Naive thymus-derived CD4-positive, alpha-beta T cell (primary cell): ENCODE data around the gene GZMM. TPM values are rescaled to one million over a fixed set of nuclear protein-coding genes. Genes with fewer than 3 reads are reported as not detected.

Experiments
- ATAC-seq: fragments of 150-1000 bp; cut with Tn5 transposase; 2 replicates; pipeline ENCODE4 v1.10.0; 2021; ENCODE audit warnings: mild to moderate bottlenecking, moderate library complexity
- CTCF ChIA-PET: fragments of 350-600 bp; sonication (Branson Sonifier 250); formaldehyde crosslinking; loops from one replicate; lab custom pipeline; 2021; ENCODE audit warnings: antibody characterized with exemption; lab: Charles Lee
- POLR2A ChIA-PET: fragments of 350-600 bp; sonication (Branson Sonifier 250); formaldehyde crosslinking; loops from one replicate; lab custom pipeline; 2021; ENCODE audit warnings: antibody characterized with exemption, inconsistent platforms; lab: Charles Lee
- DNase-seq, 9 donors: peaks; one replicate each; pipeline versions ENCODE4 v3.0.0 to v3.0.0-alpha.2; 2020 to 2022; ENCODE audit warnings: mixed read lengths in 1 of 9
- H3K27ac ChIP-seq: one replicate; pipeline ENCODE4 v1.7.0; 2013; ENCODE audit warnings: mild to moderate bottlenecking, low read depth, low read length, moderate library complexity
- H3K27me3 ChIP-seq, 2 donors: one replicate each; pipeline ENCODE4 v1.7.0; 2013; ENCODE audit warnings: low read length in 2 of 2, mild to moderate bottlenecking in 2 of 2, moderate library complexity in 2 of 2; ENCODE audit not compliant: control insufficient read depth in 2 of 2, insufficient read depth in 2 of 2
- H3K36me3 ChIP-seq, 3 experiments: 1 replicate in 2 of 3; 2 replicates in 1 of 3; pipeline ENCODE4 v1.7.0; 2013; ENCODE audit warnings: low read length in 3 of 3, mild to moderate bottlenecking in 3 of 3, moderate library complexity in 1 of 3; ENCODE audit not compliant: insufficient read depth in 3 of 3, control insufficient read depth in 2 of 3
- H3K4me1 ChIP-seq, 2 donors: one replicate each; pipeline ENCODE4 v1.7.0; 2013; ENCODE audit warnings: low read length in 2 of 2, mild to moderate bottlenecking in 2 of 2, moderate library complexity in 1 of 2; ENCODE audit not compliant: control insufficient read depth in 2 of 2, insufficient read depth in 2 of 2
- H3K4me3 ChIP-seq: 2 replicates; pipeline ENCODE4 v1.7.0; 2013; ENCODE audit warnings: mild to moderate bottlenecking, low read length
- H3K9me3 ChIP-seq, 3 experiments: 1 replicate in 2 of 3; 2 replicates in 1 of 3; pipeline ENCODE4 v1.7.0; 2013; ENCODE audit warnings: low read length in 3 of 3; ENCODE audit not compliant: control insufficient read depth in 2 of 3
- H3K27ac Mint-ChIP-seq, 9 donors: one replicate each; pipeline ENCODE4 v1.8.0; 2020 to 2022; ENCODE audit warnings: mixed read lengths in 9 of 9, mild to moderate bottlenecking in 8 of 9, moderate library complexity in 5 of 9, inconsistent platforms in 2 of 9
- H3K27me3 Mint-ChIP-seq, 5 donors: one replicate each; pipeline ENCODE4 v1.8.0; 2021 to 2022; ENCODE audit warnings: mixed read lengths in 5 of 5, mild to moderate bottlenecking in 1 of 5
- H3K36me3 Mint-ChIP-seq, 5 donors: one replicate each; pipeline ENCODE4 v1.8.0; 2020 to 2022; ENCODE audit warnings: mixed read lengths in 5 of 5, mild to moderate bottlenecking in 3 of 5, inconsistent platforms in 1 of 5
- H3K4me1 Mint-ChIP-seq, 7 donors: one replicate each; pipeline ENCODE4 v1.8.0; 2020 to 2022; ENCODE audit warnings: mixed read lengths in 7 of 7, mild to moderate bottlenecking in 3 of 7, inconsistent platforms in 1 of 7
- H3K4me3 Mint-ChIP-seq, 10 donors: one replicate each; pipeline ENCODE4 v1.8.0; 2020 to 2022; ENCODE audit warnings: mild to moderate bottlenecking in 10 of 10, mixed read lengths in 10 of 10, moderate library complexity in 6 of 10, inconsistent platforms in 2 of 10
- H3K9me3 Mint-ChIP-seq, 11 donors: one replicate each; pipeline ENCODE4 v1.8.0; 2020 to 2022; ENCODE audit warnings: mixed read lengths in 11 of 11, mild to moderate bottlenecking in 4 of 11, inconsistent platforms in 1 of 11, moderate library complexity in 1 of 11
- intact Hi-C, 2 donors: fragments of 100-400 bp; cut with micrococcal nuclease; formaldehyde crosslinking; loops; one replicate each; pipeline ENCODE4 v1.15.1; 2023
- polyA plus RNA-seq, 2 donors: library from polyadenylated mRNA; unstranded; fragments of 300-500 nt; fragmentation: Illumina TruSeq; gene quantifications; one replicate each; pipeline ENCODE4 v1.2.3, GENCODE V29; 2021
- total RNA-seq, 6 experiments: library from RNA in 5 of 6; stranded (reverse) in 5 of 6; gene quantifications; 1 replicate in 5 of 6; 2 replicates in 1 of 6; pipeline ENCODE4 v1.2.3 and lab custom pipeline; 2021 to 2026

Gene GZMM
- total and polyA plus RNA-seq, 7 experiments from 2014 or later, result 30.0 to 181 (median 68.7) TPM

- intact Hi-C loops, result no loop called here
- DNase-seq (no peak), ATAC-seq (no peak)
- Histone ChIP-seq H3K27ac (no peak overlapping the region), H3K27me3 (no peaks in the 10 kb centered on the region), H3K9me3 (no peaks in the 10 kb centered on the region), H3K4me1 (peaks cover 8 to 9% of the 10 kb centered on the region in 2 donors), H3K36me3 (peaks cover 0 to 61% (median 5%) of the 10 kb centered on the region in 3 experiments), H3K4me3 (no peak overlapping the region)
- no peak overlapping the region for H3K27ac Mint-ChIP-seq
- H3K4me3 Mint-ChIP-seq, result no peak overlapping the region
- H3K36me3 Mint-ChIP-seq, result peaks cover 0 to 8% (median 4%) of the 10 kb centered on the region in 5 donors
- no peaks in the 10 kb centered on the region for H3K9me3 Mint-ChIP-seq
- H3K27me3 Mint-ChIP-seq, result no peaks in the 10 kb centered on the region
- peaks cover 8 to 25% (median 16%) of the 10 kb centered on the region in 7 donors for H3K4me1 Mint-ChIP-seq
- ChIA-PET CTCF (no interaction called here), POLR2A (no interaction called here)
These were observed 6.9 kb upstream of the GZMM start for GRCh38 chr19:536881-537404.

GRCh38 chr19:538641-539428 lies 5.0 kb upstream of the GZMM start:
- DNase-seq, result no peak
- H3K27me3 Mint-ChIP-seq, result no peaks in the 10 kb centered on the region
- H3K27ac Mint-ChIP-seq, result no peak overlapping the region
- Histone ChIP-seq H3K4me1 (peaks cover 6 to 7% of the 10 kb centered on the region in 2 donors), H3K4me3 (no peak overlapping the region), H3K27ac (no peak overlapping the region), H3K36me3 (peaks cover 0 to 63% (median 5%) of the 10 kb centered on the region in 3 experiments), H3K9me3 (no peaks in the 10 kb centered on the region), H3K27me3 (no peaks in the 10 kb centered on the region)
- no peak overlapping the region for H3K4me3 Mint-ChIP-seq
- POLR2A ChIA-PET, result interaction anchor here (0.6 to 0.8 kb wide), 2 partner anchors 37 to 50 kb away, joined by 3 read pairs; no protein-coding TSS in a partner anchor
- H3K9me3 Mint-ChIP-seq, result no peaks in the 10 kb centered on the region
- CTCF ChIA-PET, result no interaction called here
- H3K4me1 Mint-ChIP-seq, result peaks cover 4 to 21% (median 12%) of the 10 kb centered on the region in 7 donors
- intact Hi-C loops, result no loop called here
- no peak for ATAC-seq
- peaks cover 0 to 9% (median 4%) of the 10 kb centered on the region in 5 donors for H3K36me3 Mint-ChIP-seq

- peaks cover 0 to 10% (median 4%) of the 10 kb centered on the region in 5 donors for H3K36me3 Mint-ChIP-seq
- CTCF ChIA-PET, result no interaction called here
- no peaks in the 10 kb centered on the region for H3K27me3 Mint-ChIP-seq
These were observed 4.3 kb upstream of the GZMM start for GRCh38 chr19:539429-540030.

DNA sequence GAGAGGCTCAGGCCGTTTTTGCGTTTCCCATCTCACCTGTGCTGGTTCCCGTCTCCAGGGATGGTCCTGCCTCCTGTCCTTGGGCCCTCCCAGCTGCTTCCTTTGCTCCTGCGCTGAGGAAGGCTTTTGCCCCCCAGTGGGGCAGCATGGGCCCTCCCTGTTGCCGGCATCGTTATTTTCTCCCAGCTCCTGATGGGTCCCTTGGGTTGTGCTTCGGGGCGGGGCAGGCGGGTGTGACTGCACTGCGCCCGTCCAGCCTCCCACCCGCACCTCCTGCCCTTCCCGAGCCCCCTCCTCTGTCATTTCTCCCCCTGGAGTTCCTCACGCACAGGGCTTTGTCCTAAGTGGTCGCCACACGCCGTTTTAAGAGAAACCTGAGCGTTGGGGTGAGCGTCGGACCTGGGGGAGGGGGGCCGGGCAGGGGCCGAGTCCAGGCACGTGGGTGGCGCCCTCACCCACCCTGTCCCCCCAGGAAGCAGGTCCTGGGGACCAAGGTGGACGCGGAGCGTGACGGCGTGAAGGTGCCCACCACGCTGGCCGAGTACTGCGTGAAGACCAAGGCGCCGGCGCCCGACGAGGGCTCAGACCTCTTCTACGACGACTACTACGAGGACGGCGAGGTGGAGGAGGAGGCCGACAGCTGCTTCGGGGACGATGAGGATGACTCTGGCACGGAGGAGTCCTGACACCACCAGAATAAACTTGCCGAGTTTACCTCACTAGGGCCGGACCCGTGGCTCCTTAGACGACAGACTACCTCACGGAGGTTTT lies 2.8 kb upstream of the GZMM start:
- Mint-ChIP-seq H3K27me3 (no peaks in the 10 kb centered on the region), H3K9me3 (no peaks in the 10 kb centered on the region), H3K36me3 (peaks cover 0 to 10% (median 4%) of the 10 kb centered on the region in 5 donors), H3K4me1 (peaks cover 4 to 26% (median 22%) of the 10 kb centered on the region in 7 donors), H3K4me3 (no peak overlapping the region), H3K27ac (no peak overlapping the region)
- peaks cover 5 to 10% of the 10 kb centered on the region in 2 donors for H3K4me1 ChIP-seq
- H3K4me3 ChIP-seq, result no peak overlapping the region
- H3K36me3 ChIP-seq, result peaks cover 0 to 51% (median 5%) of the 10 kb centered on the region in 3 experiments
- ATAC-seq (no peak), DNase-seq (no peak)
- H3K27ac ChIP-seq, result no peak overlapping the region
- H3K9me3 ChIP-seq, result no peaks in the 10 kb centered on the region
- ChIA-PET POLR2A (no interaction called here), CTCF (interaction anchor here (0.6 kb wide), 2 partner anchors 38 to 100 kb away, joined by 3 read pairs; no protein-coding TSS in a partner anchor)
- no peaks in the 10 kb centered on the region for H3K27me3 ChIP-seq
- intact Hi-C loops, result no loop called here

More at GRCh38 chr19:539429-540030, 4.3 kb upstream of the GZMM start:
- Mint-ChIP-seq H3K9me3 (no peaks in the 10 kb centered on the region), H3K4me1 (peaks cover 4 to 23% (median 14%) of the 10 kb centered on the region in 7 donors), H3K4me3 (no peak overlapping the region), H3K27ac (no peak overlapping the region)
- Histone ChIP-seq H3K27ac (no peak overlapping the region), H3K4me1 (peaks cover 5 to 6% of the 10 kb centered on the region in 2 donors), H3K36me3 (peaks cover 0 to 63% (median 5%) of the 10 kb centered on the region in 3 experiments), H3K9me3 (no peaks in the 10 kb centered on the region), H3K4me3 (no peak overlapping the region), H3K27me3 (no peaks in the 10 kb centered on the region)
- intact Hi-C loops, result no loop called here
- DNase-seq (no peak), ATAC-seq (no peak)
- POLR2A ChIA-PET, result no interaction called here

DNA sequence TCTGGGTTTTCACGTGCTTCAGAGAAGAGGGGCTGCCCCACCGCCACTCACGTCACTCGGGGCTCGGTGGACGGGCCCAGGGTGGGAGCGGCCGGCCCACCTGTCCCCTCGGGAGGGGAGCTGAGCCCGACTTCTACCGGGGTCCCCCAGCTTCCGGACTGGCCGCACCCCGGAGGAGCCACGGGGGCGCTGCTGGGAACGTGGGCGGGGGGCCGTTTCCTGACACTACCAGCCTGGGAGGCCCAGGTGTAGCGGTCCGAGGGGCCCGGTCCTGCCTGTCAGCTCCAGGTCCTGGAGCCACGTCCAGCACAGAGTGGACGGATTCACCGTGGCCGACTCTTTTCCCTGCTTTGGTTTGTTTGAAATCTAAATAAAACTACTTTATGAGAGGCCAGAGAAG lies 2.2 kb upstream of the GZMM start:
- Histone ChIP-seq H3K4me3 (no peak overlapping the region), H3K9me3 (no peaks in the 10 kb centered on the region), H3K27me3 (no peaks in the 10 kb centered on the region), H3K27ac (no peak overlapping the region), H3K36me3 (peaks cover 0 to 44% (median 5%) of the 10 kb centered on the region in 3 experiments), H3K4me1 (peaks cover 5 to 10% of the 10 kb centered on the region in 2 donors)
- no peak for ATAC-seq
- Mint-ChIP-seq H3K9me3 (no peaks in the 10 kb centered on the region), H3K27ac (no peak overlapping the region), H3K4me1 (peaks cover 4 to 26% (median 21%) of the 10 kb centered on the region in 7 donors), H3K4me3 (no peak overlapping the region), H3K36me3 (peaks cover 0 to 10% (median 4%) of the 10 kb centered on the region in 5 donors), H3K27me3 (no peaks in the 10 kb centered on the region)
- no peak for DNase-seq
- intact Hi-C loops, result no loop called here
- ChIA-PET CTCF (interaction anchor here (0.6 to 1.5 kb wide), 2 partner anchors 9 to 99 kb away, joined by 3 to 5 read pairs; no protein-coding TSS in a partner anchor), POLR2A (no interaction called here)
